NCI-H774 (cell line): ENCODE data around the gene SEL1L3.
"Not testable (repeated sequence)": the region's sequence is repeated elsewhere in the genome, so short reads cannot be mapped to it uniquely, and the experiment has no call there.

Source experiments
- DNase-seq: peaks from one replicate; lab custom pipeline; 2025; lab: John Stamatoyannopoulos, UW

The SEL1L3 gene

GRCh38 chr4:25879587-25879986, 16.8 kb upstream of the SEL1L3 start:
- DNase-seq, result no peak

GRCh38 chr4:25879091-25879584, 16.4 kb upstream of the SEL1L3 start:
- no peak for DNase-seq

- DNase-seq, result no peak
Observed at GRCh38 chr4:25878676-25879075, 15.9 kb upstream of the SEL1L3 start.

- no peak for DNase-seq
Observed at GRCh38 chr4:25875281-25875745, 12.5 kb upstream of the SEL1L3 start.

GRCh38 chr4:25874655-25875054, 11.9 kb upstream of the SEL1L3 start:
- DNase-seq, result no peak

GRCh38 chr4:25873632-25874129, 10.9 kb upstream of the SEL1L3 start:
- no peak for DNase-seq

GRCh38 chr4:25872851-25873631, 10.3 kb upstream of the SEL1L3 start:
- no peak for DNase-seq

- no peak for DNase-seq
Observed at GRCh38 chr4:25870081-25870480, 7.3 kb upstream of the SEL1L3 start.

- DNase-seq, result no peak
Observed at GRCh38 chr4:25867781-25868294, 5.0 kb upstream of the SEL1L3 start.

GRCh38 chr4:25866401-25866800, 3.6 kb upstream of the SEL1L3 start:
- not testable (repeated sequence) for DNase-seq

- no peak for DNase-seq
Observed at GRCh38 chr4:25865586-25865985, 2.8 kb upstream of the SEL1L3 start.

GRCh38 chr4:25863831-25864418, 1.1 kb upstream of the SEL1L3 start:
- DNase-seq, result no peak

GRCh38 chr4:25863347-25863784, 578 bp upstream of the SEL1L3 start:
- peak; percentile 47 for DNase-seq

- DNase-seq, result peak; percentile 10
Observed at GRCh38 chr4:25861951-25862410, 807 bp downstream of the SEL1L3 start.

- DNase-seq, result no peak
Observed at GRCh38 chr4:25861280-25861950, 1.4 kb downstream of the SEL1L3 start.

- no peak for DNase-seq
Observed at GRCh38 chr4:25860586-25861279, 2.1 kb downstream of the SEL1L3 start.

GRCh38 chr4:25859429-25860148, 3.2 kb downstream of the SEL1L3 start:
- peak; percentile 31 for DNase-seq

- no peak for DNase-seq
Observed at GRCh38 chr4:25857851-25858400, 4.9 kb downstream of the SEL1L3 start.

- DNase-seq, result no peak
Observed at GRCh38 chr4:25857403-25857802, 5.4 kb downstream of the SEL1L3 start.

GRCh38 chr4:25856756-25857155, 6.0 kb downstream of the SEL1L3 start:
- no peak for DNase-seq

GRCh38 chr4:25852103-25852502, 10.7 kb downstream of the SEL1L3 start:
- no peak for DNase-seq
